GM12878 (cell line): ENCODE results near the gene RAD51B.

Experiments used
- CEBPB ChIP-seq, 2 experiments: fragments of 150-350 bp in 1 of 2; IDR thresholded peaks; 2 replicates each; pipeline ENCODE4 v1.6.1; 2012 to 2014; ENCODE audit warnings: low read depth in 2 of 2, low read length in 2 of 2, borderline replicate concordance in 1 of 2, inconsistent platforms in 1 of 2
- ESRRA ChIP-seq: IDR thresholded peaks from 2 replicates; pipeline ENCODE4 v1.6.1; 2012; ENCODE audit warnings: mild to moderate bottlenecking, low read length, improper control_type of control experiment
- HDAC2 ChIP-seq: fragments of 200-600 bp; sonication (generic); IDR thresholded peaks from 2 replicates; pipeline ENCODE4 v1.6.1; 2017
- MYB ChIP-seq: fragments of 150-350 bp; IDR thresholded peaks from 2 replicates; pipeline ENCODE4 v1.6.1; 2014; ENCODE audit warnings: mild to moderate bottlenecking, low read depth, low read length, borderline replicate concordance
- MYC ChIP-seq: IDR thresholded peaks from 2 replicates; pipeline ENCODE4 v1.6.1; 2011; ENCODE audit warnings: mild to moderate bottlenecking, low read length, moderate library complexity, inconsistent platforms; ENCODE audit not compliant: insufficient read depth, insufficient replicate concordance, insufficient read length, severe bottlenecking
- NFIC ChIP-seq: IDR thresholded peaks from 2 replicates; pipeline ENCODE4 v1.6.1; 2012; ENCODE audit warnings: low read depth, mild to moderate bottlenecking, inconsistent platforms, low read length, moderate library complexity
- SMAD5 ChIP-seq: IDR thresholded peaks from 2 replicates; pipeline ENCODE4 v1.6.1; 2016; ENCODE audit warnings: antibody characterized with exemption, low read depth
- TAF1 ChIP-seq: IDR thresholded peaks from 2 replicates; pipeline ENCODE4 v1.6.1; 2011; ENCODE audit warnings: mild to moderate bottlenecking, low read depth, low read length, borderline replicate concordance
- TF ChIP-seq, protein P1 (sequence below): IDR thresholded peaks from 2 replicates; pipeline ENCODE4 v1.6.1; 2011; ENCODE audit warnings: low read depth, mild to moderate bottlenecking, low read length, moderate library complexity, borderline replicate concordance; ENCODE audit errors: extremely low read depth
- TF ChIP-seq, protein P2 (sequence below), 3 experiments: IDR thresholded peaks in 2 of 3; conservative IDR thresholded peaks in 1 of 3; 2 replicates each; pipeline ENCODE4 v1.5.1; 2011; ENCODE audit warnings: low read depth in 3 of 3, low read length in 3 of 3, mild to moderate bottlenecking in 3 of 3, control low read depth in 2 of 3, moderate library complexity in 2 of 3, inconsistent platforms in 1 of 3, mixed read lengths in 1 of 3; ENCODE audit not compliant: control insufficient read depth in 2 of 3, insufficient read depth in 1 of 3; ENCODE audit errors: extremely low read depth in 1 of 3

DNA sequence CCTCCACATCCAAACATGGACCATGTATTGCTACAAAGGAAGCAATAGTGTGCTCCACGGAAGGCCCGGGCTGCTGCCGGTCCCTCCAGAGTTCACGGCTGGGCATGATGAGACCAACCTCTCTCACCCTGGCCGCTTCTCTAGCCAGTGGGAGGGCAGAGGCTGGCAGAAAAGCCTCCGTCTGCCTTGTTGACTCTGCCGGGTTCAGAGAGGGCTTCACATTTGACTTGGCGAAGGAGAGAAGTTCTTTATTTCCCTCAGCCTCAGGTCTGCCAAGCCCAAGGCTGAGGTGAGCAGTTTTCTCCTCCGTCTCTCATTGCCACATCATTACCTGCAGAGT is 743.3 kb downstream of the RAD51B start:
- TF ChIP-seq, protein P1, sequence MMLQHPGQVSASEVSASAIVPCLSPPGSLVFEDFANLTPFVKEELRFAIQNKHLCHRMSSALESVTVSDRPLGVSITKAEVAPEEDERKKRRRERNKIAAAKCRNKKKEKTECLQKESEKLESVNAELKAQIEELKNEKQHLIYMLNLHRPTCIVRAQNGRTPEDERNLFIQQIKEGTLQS = no peak
- TF ChIP-seq, protein P2, sequence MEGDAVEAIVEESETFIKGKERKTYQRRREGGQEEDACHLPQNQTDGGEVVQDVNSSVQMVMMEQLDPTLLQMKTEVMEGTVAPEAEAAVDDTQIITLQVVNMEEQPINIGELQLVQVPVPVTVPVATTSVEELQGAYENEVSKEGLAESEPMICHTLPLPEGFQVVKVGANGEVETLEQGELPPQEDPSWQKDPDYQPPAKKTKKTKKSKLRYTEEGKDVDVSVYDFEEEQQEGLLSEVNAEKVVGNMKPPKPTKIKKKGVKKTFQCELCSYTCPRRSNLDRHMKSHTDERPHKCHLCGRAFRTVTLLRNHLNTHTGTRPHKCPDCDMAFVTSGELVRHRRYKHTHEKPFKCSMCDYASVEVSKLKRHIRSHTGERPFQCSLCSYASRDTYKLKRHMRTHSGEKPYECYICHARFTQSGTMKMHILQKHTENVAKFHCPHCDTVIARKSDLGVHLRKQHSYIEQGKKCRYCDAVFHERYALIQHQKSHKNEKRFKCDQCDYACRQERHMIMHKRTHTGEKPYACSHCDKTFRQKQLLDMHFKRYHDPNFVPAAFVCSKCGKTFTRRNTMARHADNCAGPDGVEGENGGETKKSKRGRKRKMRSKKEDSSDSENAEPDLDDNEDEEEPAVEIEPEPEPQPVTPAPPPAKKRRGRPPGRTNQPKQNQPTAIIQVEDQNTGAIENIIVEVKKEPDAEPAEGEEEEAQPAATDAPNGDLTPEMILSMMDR (IDR thresholded peaks at IDR 0.05 in 2 of 3, conservative IDR thresholded peaks at IDR 0.05 in 1 of 3; ENCODE audit: control insufficient read depth in 2 of 3, extremely low read depth in 1 of 3, insufficient read depth in 1 of 3, low read depth in 3 of 3, low read length in 3 of 3) = no peak
- TF ChIP-seq HDAC2 (no peak), SMAD5 (no peak), MYC (no peak), CEBPB (IDR thresholded peaks at IDR 0.05; ENCODE audit: borderline replicate concordance in 1 of 2, low read depth in 2 of 2, low read length in 2 of 2) (no peak), ESRRA (no peak), NFIC (no peak), TAF1 (no peak), MYB (no peak)
